HuH-7.5 (cell line): ENCODE measurements around the gene THOC7.

ENCODE experiments used
- DNase-seq: peaks from one replicate; pipeline ENCODE4 v3.0.0; 2011; ENCODE audit warnings: low spot score

THOC7 gene

DNA sequence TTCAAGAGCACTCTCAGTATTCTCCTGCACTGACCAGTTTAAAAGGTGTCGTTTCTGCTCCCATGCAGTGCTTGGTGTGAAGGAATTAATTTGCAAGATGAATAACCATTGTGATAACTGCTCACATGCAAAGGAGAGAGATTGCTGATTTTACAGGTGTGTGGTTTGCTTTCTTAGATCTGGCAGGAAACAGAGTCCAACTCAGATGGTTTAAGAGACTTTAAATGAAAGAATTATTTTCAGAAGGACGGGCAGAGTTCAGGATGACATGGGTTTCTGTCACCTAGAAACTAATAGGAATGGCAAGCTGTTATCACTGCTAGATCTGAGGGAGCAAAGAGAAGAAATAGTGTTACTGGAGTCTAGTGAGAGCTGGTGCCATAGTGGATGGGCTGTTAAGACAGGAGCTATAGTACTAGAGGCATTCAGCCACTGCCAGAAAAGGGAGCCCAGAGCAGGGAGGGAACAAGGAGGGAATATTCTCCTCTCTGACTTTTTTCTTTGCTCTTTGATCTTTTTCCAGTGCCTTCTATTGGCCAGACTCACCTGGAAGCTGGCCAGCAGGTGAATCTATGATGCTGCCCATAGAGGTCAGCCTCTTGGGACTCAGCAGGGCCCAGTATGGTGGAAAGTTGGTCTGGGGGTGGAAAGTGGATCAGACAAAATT, 14.9 kb upstream of the THOC7 start:
- DNase-seq, result no peak

DNA sequence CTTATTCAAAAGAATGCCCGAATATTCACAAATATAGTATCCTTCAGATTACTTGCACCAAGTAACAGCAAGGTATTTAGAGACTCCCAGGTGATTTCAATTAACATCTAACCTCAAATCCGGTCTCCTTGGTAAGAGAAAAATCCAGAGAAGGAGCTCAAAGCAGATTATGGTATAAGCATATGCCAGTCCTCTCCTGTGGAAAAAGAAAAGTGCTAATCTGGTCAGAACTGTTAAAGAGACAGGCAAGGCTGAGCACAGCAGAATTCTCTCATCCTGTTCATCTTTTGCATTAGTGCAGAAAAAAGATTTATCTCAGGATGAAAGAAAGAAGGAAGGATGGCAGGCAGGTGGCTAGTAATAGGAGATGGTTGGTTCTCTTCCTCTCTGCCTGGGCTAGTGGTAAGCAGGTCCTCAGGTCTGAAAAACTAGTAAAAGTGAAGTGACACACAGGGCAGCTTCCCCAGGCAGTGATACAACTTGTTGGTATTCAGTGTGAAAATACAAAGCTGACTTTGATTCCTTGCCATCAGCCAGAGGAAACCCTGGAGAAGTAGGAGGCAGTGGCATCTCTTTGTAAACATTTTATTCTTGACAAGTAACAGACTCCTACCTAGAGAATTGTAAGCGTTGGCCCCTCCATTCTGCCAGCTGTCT, 14.3 kb upstream of the THOC7 start:
- DNase-seq, result no peak

DNA sequence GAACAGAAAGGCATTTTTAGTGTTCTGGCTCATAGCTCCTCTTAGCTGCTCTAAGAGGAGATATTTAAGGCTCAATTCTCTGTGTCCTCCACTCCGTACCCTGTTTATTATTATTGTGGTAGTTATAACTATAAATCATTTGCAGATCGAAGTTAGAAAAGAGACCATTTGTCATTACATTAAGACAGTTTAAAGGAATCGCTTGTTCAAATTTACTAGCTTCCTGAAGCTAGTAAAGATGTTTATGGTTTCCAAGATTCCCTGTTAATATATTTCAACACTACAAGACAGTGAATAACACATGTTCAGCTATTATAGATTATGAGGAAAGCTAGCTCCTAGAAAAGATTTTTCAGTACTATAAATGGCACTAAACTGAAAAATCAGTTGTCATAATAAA, 12.7 kb upstream of the THOC7 start:
- no peak for DNase-seq

- DNase-seq, result no peak
These were observed 11.9 kb upstream of the THOC7 start for GRCh38 chr3:63875510-63875909.

- no peak for DNase-seq
These were observed 11.2 kb upstream of the THOC7 start for GRCh38 chr3:63874769-63875168.

DNA sequence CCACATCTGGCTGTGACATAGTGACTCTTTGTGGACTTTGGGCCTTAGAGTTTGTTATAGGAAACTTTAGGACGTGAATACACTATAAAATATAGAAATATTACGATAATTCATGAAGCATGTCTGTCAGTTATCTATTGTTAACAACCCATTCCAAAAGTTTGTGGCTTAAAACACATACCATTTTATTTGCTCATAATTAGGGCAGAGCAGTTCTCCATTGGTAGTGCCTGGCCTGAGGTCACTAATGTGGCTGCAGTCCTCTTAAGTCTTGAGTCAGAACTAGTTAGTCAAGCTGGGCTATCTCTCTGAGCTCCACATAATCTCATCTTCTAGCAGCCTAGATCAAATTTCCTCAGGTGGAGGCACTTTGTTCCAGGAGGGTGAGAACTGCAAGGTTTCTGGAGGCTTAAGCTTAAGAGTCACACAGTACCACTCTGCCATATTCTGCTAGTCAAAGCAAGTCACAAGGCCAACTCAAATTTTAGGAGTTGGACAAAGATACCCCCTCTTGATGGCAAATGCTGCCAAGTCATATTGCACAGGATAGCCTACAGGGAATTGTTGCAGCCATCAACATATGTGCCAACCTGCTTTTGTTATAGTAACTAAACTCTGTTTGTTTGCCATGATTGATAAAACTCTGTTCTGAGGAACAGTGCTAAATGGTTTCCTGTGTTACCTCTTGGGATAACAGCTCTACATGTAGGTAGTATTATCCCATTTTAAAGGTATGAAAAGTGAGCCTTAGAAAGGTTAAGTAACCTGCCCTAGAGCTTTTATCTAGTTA, 8.7 kb upstream of the THOC7 start:
- no peak for DNase-seq

- no peak for DNase-seq
These were observed 7.0 kb upstream of the THOC7 start for GRCh38 chr3:63870615-63871005.

- no peak for DNase-seq
These were observed 6.5 kb upstream of the THOC7 start for GRCh38 chr3:63869940-63870614.

DNA sequence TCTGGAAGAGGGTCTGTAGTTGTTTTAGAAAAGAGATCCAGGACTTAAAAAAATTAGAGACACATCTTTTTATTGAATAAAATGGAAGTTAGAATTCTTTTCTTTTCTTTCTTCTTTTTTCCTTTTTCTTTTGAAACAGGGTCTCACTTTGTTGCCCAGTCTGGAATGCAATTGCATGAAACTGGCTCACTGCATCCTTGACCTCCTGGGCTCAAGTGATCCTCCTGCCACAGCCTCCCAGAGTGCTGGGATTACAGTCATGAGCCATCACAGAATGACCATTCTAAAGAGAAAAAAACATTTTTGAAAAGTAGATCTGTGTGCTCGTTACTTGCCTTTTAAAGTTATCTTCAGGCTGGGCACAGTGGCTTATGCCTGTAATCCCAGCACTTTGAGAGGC, 3.6 kb upstream of the THOC7 start:
- DNase-seq, result no peak

DNA sequence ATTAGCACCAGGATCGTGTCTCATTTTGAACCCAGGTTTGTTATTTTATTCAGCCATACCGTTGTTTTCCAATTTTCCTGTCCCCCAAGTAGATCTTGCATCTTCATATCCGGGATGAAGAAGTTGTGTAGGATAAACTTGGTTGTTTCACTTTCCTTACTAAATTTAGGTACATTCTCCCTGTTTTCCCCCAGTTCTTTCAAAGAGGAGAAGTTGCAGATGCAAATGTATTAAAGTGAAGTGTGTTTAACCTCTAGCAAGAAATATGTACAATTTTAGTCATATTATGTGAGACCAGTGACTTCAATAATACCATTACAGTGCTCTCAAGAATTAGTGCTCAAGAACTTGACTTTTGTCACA, 1.3 kb upstream of the THOC7 start:
- DNase-seq, result peak; percentile 38

DNA sequence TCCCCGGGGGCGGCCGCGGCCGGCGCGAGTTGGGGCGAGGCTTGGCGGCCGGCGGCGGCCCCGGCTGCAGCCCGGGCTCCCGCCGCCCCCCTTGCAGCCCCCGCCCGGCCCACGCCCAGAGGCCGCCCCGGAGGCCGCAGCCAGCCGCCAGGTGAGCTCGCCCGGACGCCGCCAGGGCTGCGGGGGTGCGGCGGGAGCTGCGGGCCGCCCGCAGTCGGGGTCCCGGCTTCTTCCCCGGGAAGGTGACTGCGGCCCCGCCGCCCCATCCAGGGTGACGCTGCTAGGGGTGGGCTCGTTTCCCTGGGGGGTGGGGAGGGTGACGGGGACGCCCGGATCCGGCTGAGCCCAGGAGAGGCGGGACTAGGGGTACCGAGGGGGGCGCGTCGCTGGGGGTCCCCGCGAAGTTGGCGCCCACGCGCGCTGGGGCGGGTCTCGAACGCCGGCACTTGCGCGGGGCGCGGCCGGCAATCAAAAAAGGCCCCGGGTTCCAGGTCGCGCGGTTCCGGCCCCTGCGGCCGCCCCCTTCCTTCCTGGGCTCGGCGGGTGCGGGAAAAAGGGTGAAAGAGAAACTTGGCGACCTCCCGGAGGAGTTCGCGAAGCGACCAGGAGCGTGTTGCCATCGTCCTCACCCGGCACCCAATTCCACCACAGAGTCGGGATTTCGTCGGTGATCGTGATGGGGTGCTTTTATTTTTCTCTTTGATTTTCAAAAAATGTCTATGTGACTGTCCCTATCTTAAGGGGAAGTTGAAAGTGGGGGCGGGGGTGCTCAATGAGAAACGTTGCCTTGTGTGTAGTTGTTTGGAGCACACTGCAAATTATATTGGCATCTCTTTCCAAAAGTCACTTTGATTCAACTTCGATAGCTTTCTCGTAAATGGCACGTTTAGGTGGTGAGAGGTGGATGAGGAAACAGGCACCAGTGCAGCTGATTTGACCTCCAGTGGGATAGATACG, 681 bp upstream of the THOC7 start:
- DNase-seq, result peak; percentile 67

- no peak for DNase-seq
These were observed 828 bp downstream of the THOC7 start for GRCh38 chr3:63862804-63863149.

DNA sequence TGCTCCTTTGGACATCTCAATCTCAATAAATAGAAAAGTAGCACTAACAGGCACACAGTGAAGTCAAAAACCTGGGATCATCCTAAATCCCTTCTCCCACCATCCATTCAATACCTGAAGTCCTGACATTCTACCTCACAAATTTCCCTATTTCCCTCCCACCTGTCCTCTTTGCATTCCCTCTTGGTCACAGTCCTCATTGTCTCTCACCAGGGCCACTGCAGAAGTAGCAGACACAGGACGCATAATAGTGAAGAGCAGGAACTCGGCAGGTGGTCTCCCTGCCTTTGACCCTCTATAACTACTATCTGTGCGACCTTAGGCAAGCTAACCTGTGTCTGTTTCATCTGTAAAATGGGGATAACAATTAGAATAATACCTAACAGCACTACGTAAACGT, 2.3 kb downstream of the THOC7 start:
- DNase-seq, result no peak

DNA sequence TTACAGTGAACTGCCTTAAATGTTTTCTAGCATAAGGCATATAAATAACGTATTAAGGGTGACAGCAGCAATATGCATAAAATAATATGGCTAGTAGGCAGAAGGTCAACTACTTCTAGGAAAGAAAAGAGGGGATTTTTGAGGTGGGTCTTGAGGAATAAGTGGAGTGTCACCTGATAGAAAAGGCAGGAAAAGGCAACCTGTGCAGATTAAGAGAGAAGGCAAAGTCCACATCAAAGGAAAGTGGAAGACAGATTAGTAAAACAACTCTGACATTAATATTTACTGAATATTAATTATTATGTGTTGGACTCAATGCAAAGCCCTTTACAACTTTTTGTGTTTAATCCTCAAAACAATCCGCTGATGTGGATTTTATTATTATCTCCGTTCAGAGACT, 2.8 kb downstream of the THOC7 start:
- no peak for DNase-seq

GRCh38 chr3:63857311-63857710, 6.3 kb downstream of the THOC7 start:
- DNase-seq, result no peak

GRCh38 chr3:63855333-63855940, 8.2 kb downstream of the THOC7 start:
- DNase-seq, result no peak

DNA sequence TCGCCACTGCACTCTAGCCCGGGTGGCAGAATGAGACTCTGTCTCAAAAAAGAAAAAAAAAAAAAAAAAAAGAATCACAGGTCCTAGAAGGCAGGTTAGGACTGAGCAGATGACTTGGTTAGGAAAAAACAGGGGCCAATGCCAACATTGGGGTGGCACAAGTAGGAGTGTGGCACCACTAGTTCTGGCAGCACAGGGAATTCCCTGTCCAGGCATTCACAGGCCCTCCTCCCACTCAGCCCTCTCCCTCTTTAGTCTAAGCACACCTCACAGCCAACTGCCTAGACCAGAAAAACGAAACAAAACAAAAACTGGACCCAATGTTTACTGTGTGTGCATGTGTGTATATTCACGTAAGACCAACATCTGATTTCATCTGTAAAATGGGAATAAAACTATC, 10.5 kb downstream of the THOC7 start:
- no peak for DNase-seq

- DNase-seq, result no peak
These were observed 12.3 kb downstream of the THOC7 start for GRCh38 chr3:63851287-63851686.

GRCh38 chr3:63849175-63849574, 14.4 kb downstream of the THOC7 start:
- no peak for DNase-seq

DNA sequence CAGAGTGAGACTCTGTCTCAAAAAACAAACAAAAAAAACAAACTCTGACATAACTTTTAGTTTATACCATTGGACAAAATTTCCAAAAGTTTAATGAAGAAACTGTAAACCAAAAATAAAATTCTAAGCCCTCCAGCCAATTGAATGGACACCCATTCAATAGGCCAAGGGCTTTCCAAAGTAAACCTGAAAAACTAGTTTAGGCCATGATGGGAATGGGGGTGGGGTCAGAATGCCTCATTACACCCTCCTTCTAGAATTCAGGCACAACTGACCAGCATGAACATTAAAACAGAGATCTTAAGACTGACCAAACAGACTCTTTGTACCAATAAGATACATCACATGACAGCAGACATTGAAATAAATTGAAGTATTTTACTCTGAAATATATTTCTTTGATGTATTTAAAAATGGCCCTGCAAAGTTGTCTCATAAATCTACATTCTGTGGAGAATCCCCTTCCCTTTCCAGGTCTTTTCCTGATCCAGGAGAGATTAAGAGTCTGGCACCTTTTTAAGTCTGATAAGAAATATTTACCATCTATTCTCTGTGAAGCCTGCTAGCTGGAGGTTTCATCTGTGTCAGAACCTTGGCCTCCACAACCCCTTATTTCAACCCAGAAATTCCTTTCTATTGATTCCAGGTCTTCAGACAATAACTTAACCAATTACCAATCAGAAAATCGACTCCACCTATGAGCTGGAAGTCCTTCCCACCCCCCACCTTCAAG, 15.7 kb downstream of the THOC7 start:
- peak; percentile 22 for DNase-seq

GRCh38 chr3:63845215-63845614, 18.4 kb downstream of the THOC7 start:
- no peak for DNase-seq
